ENCODE results near the gene ERVV-1. TPM values are rescaled to one million over a fixed set of nuclear protein-coding genes. Genes with fewer than 3 reads are reported as not detected.

ERVV-1 gene
- polyA plus RNA-seq, 1 donor (not counting 4 experiments of a cell fraction or from before 2014, with no cell fraction given) = not detected

DNA sequence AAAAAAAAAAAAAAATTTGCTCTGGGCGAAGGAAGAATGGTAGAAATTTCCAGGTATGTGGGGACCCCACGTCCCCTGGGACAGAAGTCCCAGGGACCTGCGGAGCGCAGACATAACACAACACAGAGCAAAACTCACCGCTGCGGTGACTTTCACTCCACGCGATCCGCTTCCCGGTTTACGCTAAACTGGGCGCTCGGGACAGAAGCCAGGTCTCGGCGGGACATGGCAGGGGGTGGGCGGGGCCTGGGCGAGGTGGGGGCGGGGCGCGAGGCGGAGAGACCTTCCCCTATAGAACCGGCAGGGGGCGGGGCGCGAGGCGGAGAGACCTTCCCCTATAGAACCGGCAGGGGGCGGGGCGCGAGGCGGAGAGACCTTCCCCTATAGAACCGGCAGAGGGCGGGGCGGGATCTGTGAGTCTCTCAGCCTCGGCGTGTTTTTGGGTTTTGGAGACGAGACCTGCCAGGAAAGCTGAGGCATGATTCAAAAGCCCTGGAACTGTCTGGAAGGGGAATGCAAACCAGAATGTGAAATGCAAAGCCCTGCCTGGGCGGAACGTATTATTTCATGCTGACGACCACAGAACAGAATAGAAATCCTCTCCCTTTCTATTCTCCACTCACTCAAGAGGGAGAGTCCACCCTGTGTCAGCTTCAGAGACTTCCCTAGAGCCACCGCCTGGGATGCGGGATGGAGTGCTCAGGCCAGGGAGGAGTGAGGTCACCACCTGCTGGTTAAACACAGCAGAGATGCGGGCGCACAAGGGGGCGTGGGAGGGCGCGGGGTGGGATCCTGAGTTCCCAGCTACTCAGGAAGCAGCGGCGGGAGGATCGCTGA lies 20.2 kb upstream of the ERVV-1 start:
- dilution Hi-C loops (cut with MboI; ENCODE audit: extremely low pct_ligation_motif_present, low sequenced_read_pairs) = no loop called here
- Histone ChIP-seq H3K79me2 (ENCODE audit: control insufficient read depth, insufficient read depth, low read length) (no peaks in the 10 kb centered on the region), H3K4me1 (ENCODE audit: control insufficient read depth, extremely low read depth, insufficient read depth, low read length) (peaks cover 15% of the 10 kb centered on the region), H3K9me3 (ENCODE audit: control insufficient read depth, low read depth, low read length) (peaks cover 2% of the 10 kb centered on the region), H3K4me2 (ENCODE audit: control insufficient read depth, extremely low read depth, insufficient read depth, low read depth, low read length) (peak overlapping the region; percentile 83), H3K36me3 (ENCODE audit: control insufficient read depth in 2 of 2, extremely low read depth in 1 of 2, insufficient read depth in 2 of 2, low read length in 2 of 2) (peaks cover 0 to 2% of the 10 kb centered on the region in 2 experiments), H3K27me3 (ENCODE audit: control insufficient read depth, extremely low read depth, insufficient read depth, low read length) (no peaks in the 10 kb centered on the region), H3K27ac (ENCODE audit: control insufficient read depth, insufficient read depth, low read length) (no peak overlapping the region), H3K9me1 (ENCODE audit: control insufficient read depth, extremely low read depth, insufficient read depth, low read length) (no peaks in the 10 kb centered on the region), H3K4me3 (ENCODE audit: control insufficient read depth in 2 of 3, extremely low read depth in 1 of 3, insufficient read depth in 2 of 3, low read depth in 1 of 3, low read length in 3 of 3) (peak overlapping the region; percentile 39 to 63 (median 59)), H4K20me1 (ENCODE audit: control insufficient read depth, extremely low read depth, insufficient read depth, low read length) (no peaks in the 10 kb centered on the region), H2AFZ (ENCODE audit: control insufficient read depth, low read length) (peak overlapping the region; percentile 88), H3K9ac (ENCODE audit: control insufficient read depth, extremely low read depth, insufficient read depth, low read length) (peak overlapping the region; percentile 28)
- peak; percentile 49 for DNase-seq (ENCODE audit: low read depth, low spot score)
- no peak for TF ChIP-seq EZH2 (IDR thresholded peaks at IDR 0.05; ENCODE audit: low read length)
- TF ChIP-seq, protein P1, sequence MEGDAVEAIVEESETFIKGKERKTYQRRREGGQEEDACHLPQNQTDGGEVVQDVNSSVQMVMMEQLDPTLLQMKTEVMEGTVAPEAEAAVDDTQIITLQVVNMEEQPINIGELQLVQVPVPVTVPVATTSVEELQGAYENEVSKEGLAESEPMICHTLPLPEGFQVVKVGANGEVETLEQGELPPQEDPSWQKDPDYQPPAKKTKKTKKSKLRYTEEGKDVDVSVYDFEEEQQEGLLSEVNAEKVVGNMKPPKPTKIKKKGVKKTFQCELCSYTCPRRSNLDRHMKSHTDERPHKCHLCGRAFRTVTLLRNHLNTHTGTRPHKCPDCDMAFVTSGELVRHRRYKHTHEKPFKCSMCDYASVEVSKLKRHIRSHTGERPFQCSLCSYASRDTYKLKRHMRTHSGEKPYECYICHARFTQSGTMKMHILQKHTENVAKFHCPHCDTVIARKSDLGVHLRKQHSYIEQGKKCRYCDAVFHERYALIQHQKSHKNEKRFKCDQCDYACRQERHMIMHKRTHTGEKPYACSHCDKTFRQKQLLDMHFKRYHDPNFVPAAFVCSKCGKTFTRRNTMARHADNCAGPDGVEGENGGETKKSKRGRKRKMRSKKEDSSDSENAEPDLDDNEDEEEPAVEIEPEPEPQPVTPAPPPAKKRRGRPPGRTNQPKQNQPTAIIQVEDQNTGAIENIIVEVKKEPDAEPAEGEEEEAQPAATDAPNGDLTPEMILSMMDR (optimal IDR thresholded peaks at IDR 0.05 in 1 of 3, IDR thresholded peaks at IDR 0.05 in 1 of 3, conservative IDR thresholded peaks at IDR 0.05 in 1 of 3; ENCODE audit: extremely low read depth in 1 of 3, insufficient read depth in 2 of 3, low read length in 3 of 3) = peak in 2 of 3 experiments; percentile 31 to 53
- FAIRE-seq = no peak

DNA sequence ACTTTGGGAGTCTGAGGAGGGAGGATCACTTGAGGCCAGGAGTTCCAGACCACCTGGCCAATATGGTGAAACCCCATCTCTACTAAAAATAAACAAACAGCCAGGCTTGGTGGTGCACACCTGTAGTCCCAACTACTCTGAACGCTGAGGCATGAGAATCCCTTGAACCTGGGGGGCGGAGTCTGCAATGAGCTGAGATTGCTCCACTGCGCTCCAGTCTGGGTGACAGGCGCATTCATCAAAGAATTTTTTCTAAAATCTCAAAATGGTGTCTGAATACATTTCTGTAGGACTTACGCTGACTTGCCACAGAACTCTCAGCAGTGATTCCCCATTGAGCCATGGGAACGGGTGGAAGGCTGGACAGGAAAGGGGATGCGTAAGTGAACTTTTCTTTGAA lies 18.0 kb upstream of the ERVV-1 start:
- no peak for DNase-seq (ENCODE audit: low read depth, low spot score)
- no peak for TF ChIP-seq EZH2 (IDR thresholded peaks at IDR 0.05; ENCODE audit: low read length)
- TF ChIP-seq, protein P1 (optimal IDR thresholded peaks at IDR 0.05 in 1 of 3, IDR thresholded peaks at IDR 0.05 in 1 of 3, conservative IDR thresholded peaks at IDR 0.05 in 1 of 3; ENCODE audit: extremely low read depth in 1 of 3, insufficient read depth in 2 of 3, low read length in 3 of 3) = no peak
- peaks cover 2% of the 10 kb centered on the region for H3K9me3 ChIP-seq (ENCODE audit: control insufficient read depth, low read depth, low read length)
- no peak overlapping the region for H3K4me3 ChIP-seq (ENCODE audit: control insufficient read depth in 2 of 3, extremely low read depth in 1 of 3, insufficient read depth in 2 of 3, low read depth in 1 of 3, low read length in 3 of 3)
- no peaks in the 10 kb centered on the region for H3K36me3 ChIP-seq (ENCODE audit: control insufficient read depth in 2 of 2, extremely low read depth in 1 of 2, insufficient read depth in 2 of 2, low read length in 2 of 2)
- H3K9ac ChIP-seq (ENCODE audit: control insufficient read depth, extremely low read depth, insufficient read depth, low read length) = no peak overlapping the region
- no peaks in the 10 kb centered on the region for H3K79me2 ChIP-seq (ENCODE audit: control insufficient read depth, insufficient read depth, low read length)
- peaks cover 15% of the 10 kb centered on the region for H3K4me1 ChIP-seq (ENCODE audit: control insufficient read depth, extremely low read depth, insufficient read depth, low read length)
- no peaks in the 10 kb centered on the region for H4K20me1 ChIP-seq (ENCODE audit: control insufficient read depth, extremely low read depth, insufficient read depth, low read length)
- no peak overlapping the region for H3K27ac ChIP-seq (ENCODE audit: control insufficient read depth, insufficient read depth, low read length)
- H2AFZ ChIP-seq (ENCODE audit: control insufficient read depth, low read length) = no peak overlapping the region
- dilution Hi-C loops (cut with MboI; ENCODE audit: extremely low pct_ligation_motif_present, low sequenced_read_pairs) = no loop called here
- no peak for FAIRE-seq
- no peak overlapping the region for H3K4me2 ChIP-seq (ENCODE audit: control insufficient read depth, extremely low read depth, insufficient read depth, low read depth, low read length)
- no peaks in the 10 kb centered on the region for H3K9me1 ChIP-seq (ENCODE audit: control insufficient read depth, extremely low read depth, insufficient read depth, low read length)
- H3K27me3 ChIP-seq (ENCODE audit: control insufficient read depth, extremely low read depth, insufficient read depth, low read length) = no peaks in the 10 kb centered on the region

Measured in keratinocyte (primary cell).